Esophagus muscularis mucosa (tissue), 4 donors: ENCODE data around the gene SLC30A7. TPM values are rescaled to one million over a fixed set of nuclear protein-coding genes. Genes with fewer than 3 reads are reported as not detected.

Source experiments
- DNase-seq: peaks from one replicate; pipeline ENCODE4 v3.0.0-alpha.2; 2017; ENCODE audit errors: extremely low spot score
- H3K27ac ChIP-seq, 4 donors: fragments of 200-600 bp; sonication (generic); replicated peaks in 1 of 4; 1 replicate in 3 of 4; 2 replicates in 1 of 4; pipeline ENCODE4 v1.5.1; 2016 to 2019; ENCODE audit warnings: mild to moderate bottlenecking in 1 of 4
- H3K27me3 ChIP-seq, 4 donors: fragments of 200-600 bp; sonication (generic); one replicate each; pipeline versions ENCODE4 v1.5.1 to v1.6.0; 2016 to 2019
- H3K36me3 ChIP-seq, 4 donors: fragments of 200-600 bp; sonication (generic); one replicate each; pipeline ENCODE4 v1.5.1; 2016 to 2019
- H3K4me1 ChIP-seq, 4 donors: fragments of 200-600 bp; sonication (generic); one replicate each; pipeline ENCODE4 v1.5.1; 2016 to 2019
- H3K4me3 ChIP-seq, 4 donors: fragments of 200-600 bp; sonication (generic); 1 replicate in 2 of 4; 2 replicates in 2 of 4; pipeline ENCODE4 v1.5.1; 2016 to 2019; ENCODE audit warnings: mild to moderate bottlenecking in 4 of 4, moderate library complexity in 1 of 4
- H3K9me3 ChIP-seq, 4 donors: fragments of 200-600 bp; sonication (generic); 1 replicate in 3 of 4; 2 replicates in 1 of 4; pipeline ENCODE4 v1.5.1; 2016 to 2019
- EP300 ChIP-seq: sonication (generic); formaldehyde crosslinking; IDR thresholded peaks from one replicate; pipeline ENCODE4 v1.6.1; 2017; ENCODE audit warnings: antibody characterized with exemption
- POLR2A ChIP-seq: fragments of 450-650 bp; IDR thresholded peaks from one replicate; pipeline ENCODE4 v1.6.1; 2017; ENCODE audit warnings: antibody characterized with exemption, moderate library complexity, mild to moderate bottlenecking, low read depth
- POLR2AphosphoS5 ChIP-seq, 2 donors: sonication (generic); formaldehyde crosslinking; IDR thresholded peaks; one replicate each; pipeline ENCODE4 v1.6.1; 2017; ENCODE audit warnings: antibody characterized with exemption in 2 of 2
- WGBS: methylation state at CpG from one replicate; pipeline ENCODE4 v1.1.5; 2018; 5-methylcytosine and 5-hydroxymethylcytosine counted together
- intact Hi-C: fragments of 100-400 bp; cut with DNase I; formaldehyde crosslinking; loops from one replicate; pipeline ENCODE4 v1.15.1; 2023
- total RNA-seq, 4 donors: library from RNA; depleted of rRNA; stranded (reverse); fragments of >200 nt; gene quantifications; one replicate each; pipeline versions ENCODE4 v1.1.0 to v1.2.1, GENCODE V29; 2016
- TF ChIP-seq, protein P1 (sequence below), 3 experiments: fragments of 200-600 bp in 2 of 3; fragments of 450-650 bp in 1 of 3; sonication (generic) in 2 of 3; IDR thresholded peaks; one replicate each; pipeline ENCODE4 v1.5.1; 2017 to 2019; ENCODE audit warnings: antibody characterized with exemption in 3 of 3, mild to moderate bottlenecking in 2 of 3, moderate library complexity in 1 of 3

Gene SLC30A7
- total RNA-seq, 4 donors from 2014 or later = 10.5 to 19.9 (median 13.6) TPM

DNA sequence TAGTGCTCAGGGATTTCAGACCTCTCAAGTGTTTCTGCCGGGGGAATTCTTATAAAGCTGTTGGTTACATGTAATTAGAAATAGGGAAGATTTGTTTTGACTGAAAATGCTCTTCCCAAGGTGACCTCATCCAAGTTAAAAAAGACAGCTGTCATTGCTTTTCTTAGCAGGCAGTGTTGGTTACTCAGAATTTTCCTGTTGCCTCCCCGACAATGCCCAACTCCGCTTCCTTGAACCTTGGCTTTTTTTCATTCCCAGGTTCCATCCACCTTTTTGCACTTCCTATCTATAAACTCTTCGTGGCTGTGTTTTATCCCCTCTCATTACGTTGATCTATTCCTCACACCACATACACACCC lies 130.5 kb downstream of the SLC30A7 start:
- Histone ChIP-seq H3K9me3 (no peaks in the 10 kb centered on the region), H3K27ac (peak overlapping the region; percentile 80 to 88 (median 86)), H3K4me1 (peaks cover 13 to 27% (median 22%) of the 10 kb centered on the region in 4 donors), H3K27me3 (no peaks in the 10 kb centered on the region), H3K36me3 (peaks cover 0 to 7% (median 0%) of the 10 kb centered on the region in 4 donors), H3K4me3 (peak overlapping the region; percentile 69 to 84 (median 72))
- no peak for DNase-seq
- TF ChIP-seq EP300 (no peak), POLR2AphosphoS5 (IDR thresholded peaks at IDR 0.05) (no peak), POLR2A (no peak)
- TF ChIP-seq, protein P1, sequence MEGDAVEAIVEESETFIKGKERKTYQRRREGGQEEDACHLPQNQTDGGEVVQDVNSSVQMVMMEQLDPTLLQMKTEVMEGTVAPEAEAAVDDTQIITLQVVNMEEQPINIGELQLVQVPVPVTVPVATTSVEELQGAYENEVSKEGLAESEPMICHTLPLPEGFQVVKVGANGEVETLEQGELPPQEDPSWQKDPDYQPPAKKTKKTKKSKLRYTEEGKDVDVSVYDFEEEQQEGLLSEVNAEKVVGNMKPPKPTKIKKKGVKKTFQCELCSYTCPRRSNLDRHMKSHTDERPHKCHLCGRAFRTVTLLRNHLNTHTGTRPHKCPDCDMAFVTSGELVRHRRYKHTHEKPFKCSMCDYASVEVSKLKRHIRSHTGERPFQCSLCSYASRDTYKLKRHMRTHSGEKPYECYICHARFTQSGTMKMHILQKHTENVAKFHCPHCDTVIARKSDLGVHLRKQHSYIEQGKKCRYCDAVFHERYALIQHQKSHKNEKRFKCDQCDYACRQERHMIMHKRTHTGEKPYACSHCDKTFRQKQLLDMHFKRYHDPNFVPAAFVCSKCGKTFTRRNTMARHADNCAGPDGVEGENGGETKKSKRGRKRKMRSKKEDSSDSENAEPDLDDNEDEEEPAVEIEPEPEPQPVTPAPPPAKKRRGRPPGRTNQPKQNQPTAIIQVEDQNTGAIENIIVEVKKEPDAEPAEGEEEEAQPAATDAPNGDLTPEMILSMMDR (IDR thresholded peaks at IDR 0.05) = no peak
- intact Hi-C loops = loop anchor here (5.0 kb wide), 1 partner anchor 211 kb away; the partner anchor contains the start of gene S1PR1
- WGBS = 55% methylated on average over 5 of the region's 5 CpGs

DNA sequence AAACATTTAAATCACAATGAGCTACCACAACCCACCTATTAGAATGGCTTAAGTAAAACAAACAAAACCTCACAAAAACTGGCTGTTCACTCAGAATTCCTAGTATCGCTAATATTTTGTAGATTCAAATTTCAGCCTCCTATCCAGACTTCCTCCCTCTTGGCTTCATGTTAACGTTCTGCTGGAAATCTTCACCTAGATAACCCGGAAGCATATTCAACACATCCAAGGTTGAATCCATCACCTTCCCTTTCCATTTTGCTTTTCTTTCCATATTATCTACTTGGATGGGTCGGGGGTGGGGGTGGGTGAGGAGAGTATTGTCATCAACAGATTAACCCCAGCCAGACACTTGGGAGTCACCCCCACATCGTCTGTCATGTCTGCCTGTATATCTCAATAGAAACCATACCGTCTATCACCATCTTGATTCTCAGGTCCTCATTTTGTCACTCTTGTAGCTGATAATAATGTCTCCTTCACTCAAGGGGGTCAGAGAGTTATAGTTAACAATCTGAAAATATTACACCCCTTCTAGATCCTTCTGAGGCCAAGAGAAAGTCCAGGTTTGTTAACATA lies 131.4 kb downstream of the SLC30A7 start:
- WGBS = 94% methylated on average over 6 of the region's 6 CpGs
- Histone ChIP-seq H3K27ac (no peak overlapping the region), H3K4me1 (peaks cover 13 to 27% (median 22%) of the 10 kb centered on the region in 4 donors), H3K4me3 (no peak overlapping the region), H3K9me3 (no peaks in the 10 kb centered on the region), H3K36me3 (peaks cover 0 to 6% (median 0%) of the 10 kb centered on the region in 4 donors), H3K27me3 (no peaks in the 10 kb centered on the region)
- intact Hi-C loops = loop anchor here (5.0 kb wide), 1 partner anchor 210 kb away; the partner anchor contains the start of gene S1PR1
- DNase-seq = no peak
- TF ChIP-seq POLR2AphosphoS5 (IDR thresholded peaks at IDR 0.05) = no peak
- TF ChIP-seq, protein P1 (IDR thresholded peaks at IDR 0.05) = no peak
- no peak for TF ChIP-seq EP300
- no peak for TF ChIP-seq POLR2A

DNA sequence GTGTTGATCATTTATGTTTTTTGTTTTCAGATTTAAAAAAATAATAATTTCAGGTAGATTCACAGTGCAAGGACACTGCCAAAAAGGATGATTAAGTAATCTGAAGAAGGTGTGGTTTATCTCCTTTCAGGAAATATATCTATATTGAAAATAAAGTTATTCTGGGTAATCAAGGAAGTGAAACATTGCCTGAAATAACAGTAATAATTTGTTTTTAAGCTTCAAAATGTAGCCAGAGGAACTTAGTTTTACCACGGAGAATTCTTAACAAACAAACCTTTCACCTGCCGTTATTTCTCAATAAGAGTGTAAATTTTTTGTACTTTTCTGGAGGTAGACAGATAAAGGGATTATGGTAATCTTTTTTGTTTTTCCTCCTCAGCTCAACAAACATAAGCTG lies 132.6 kb downstream of the SLC30A7 start:
- Histone ChIP-seq H3K4me1 (peaks cover 13 to 27% (median 21%) of the 10 kb centered on the region in 4 donors), H3K36me3 (no peaks in the 10 kb centered on the region), H3K27ac (no peak overlapping the region), H3K9me3 (no peaks in the 10 kb centered on the region), H3K27me3 (no peaks in the 10 kb centered on the region), H3K4me3 (no peak overlapping the region)
- DNase-seq = no peak
- WGBS = 75% methylated on average over 2 of the region's 2 CpGs
- TF ChIP-seq POLR2A (no peak), EP300 (no peak), POLR2AphosphoS5 (IDR thresholded peaks at IDR 0.05) (no peak)
- TF ChIP-seq, protein P1 (IDR thresholded peaks at IDR 0.05) = no peak
- intact Hi-C loops = loop anchor here (5.0 kb wide), 1 partner anchor 209 kb away; the partner anchor contains the start of gene S1PR1

DNA sequence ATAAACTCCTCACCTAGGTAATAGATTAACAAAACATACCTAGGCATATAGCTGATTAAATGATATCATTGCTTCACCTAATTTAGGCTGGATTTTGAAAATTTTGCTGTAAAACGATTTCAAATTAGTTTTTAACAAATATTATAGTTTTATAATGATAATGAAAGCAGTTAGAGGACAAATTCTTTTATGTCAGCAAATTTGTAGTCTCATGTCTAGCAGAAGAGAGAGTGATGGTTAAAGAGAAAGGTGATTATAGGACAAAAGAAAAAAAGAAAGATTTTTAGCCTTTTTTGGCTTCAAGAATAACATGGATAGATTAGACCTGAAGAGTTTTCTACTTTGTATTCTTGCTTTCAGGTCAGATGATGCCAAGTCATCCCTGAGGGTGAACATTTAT lies 133.3 kb downstream of the SLC30A7 start:
- Histone ChIP-seq H3K36me3 (no peaks in the 10 kb centered on the region), H3K27ac (no peak overlapping the region), H3K4me1 (peaks cover 13 to 27% (median 18%) of the 10 kb centered on the region in 4 donors), H3K4me3 (no peak overlapping the region), H3K9me3 (no peaks in the 10 kb centered on the region), H3K27me3 (no peaks in the 10 kb centered on the region)
- DNase-seq = no peak
- TF ChIP-seq, protein P1 (IDR thresholded peaks at IDR 0.05) = no peak
- TF ChIP-seq EP300 (no peak), POLR2A (no peak), POLR2AphosphoS5 (IDR thresholded peaks at IDR 0.05) (no peak)
- 87% methylated on average over 1 of the region's 1 CpG for WGBS
- intact Hi-C loops = loop anchor here (5.0 kb wide), 1 partner anchor 208 kb away; the partner anchor contains the start of gene S1PR1
